ENCODE results near the gene ITPR1.

Gene ITPR1

DNA sequence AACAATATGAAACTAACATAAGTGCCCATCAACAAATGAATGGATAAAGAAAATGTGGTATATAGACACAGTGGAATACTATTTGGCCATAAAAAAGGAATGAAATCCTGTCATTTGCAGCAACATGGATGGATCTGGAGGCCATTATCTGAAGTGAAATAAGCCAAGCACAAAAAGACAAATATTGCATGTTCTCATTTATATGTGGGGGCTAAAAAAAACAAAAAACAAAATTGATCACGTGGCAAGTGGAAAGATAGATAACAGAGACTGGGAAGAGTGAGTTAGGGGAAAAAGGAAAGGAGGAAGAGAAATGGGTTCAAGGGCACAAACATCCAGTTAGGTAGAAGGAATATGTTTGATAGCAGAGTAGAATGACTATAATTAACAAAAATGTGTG, 330.2 kb downstream of the ITPR1 start:
- peak; percentile 97 for TF ChIP-seq ZNF146 (tag by site-specific recombination; IDR thresholded peaks at IDR 0.05)
- no peak for TF ChIP-seq ZSCAN30 (tag by site-specific recombination; IDR thresholded peaks at IDR 0.05)
- Histone ChIP-seq H3K27ac (ENCODE audit: extremely low read depth, low read depth, low read length) (no peak overlapping the region), H3K9me3 (ENCODE audit: control insufficient read depth, insufficient read depth, low read depth, low read length) (no peaks in the 10 kb centered on the region), H3K4me1 (ENCODE audit: control insufficient read depth, insufficient read depth, low read length) (no peaks in the 10 kb centered on the region), H3K4me3 (ENCODE audit: low read depth, low read length) (no peak overlapping the region), H3K36me3 (ENCODE audit: control insufficient read depth in 2 of 2, insufficient read depth in 1 of 2, low read length in 2 of 2) (peaks cover 0 to 8% of the 10 kb centered on the region in 2 experiments; a peak in 1 of 3 replicates)
- POLR2A ChIA-PET = no interaction called here
- CTCF ChIA-PET = interaction anchor here (0.8 kb wide), 2 partner anchors 28 to 112 kb away, joined by 3 read pairs; no protein-coding TSS in a partner anchor

DNA sequence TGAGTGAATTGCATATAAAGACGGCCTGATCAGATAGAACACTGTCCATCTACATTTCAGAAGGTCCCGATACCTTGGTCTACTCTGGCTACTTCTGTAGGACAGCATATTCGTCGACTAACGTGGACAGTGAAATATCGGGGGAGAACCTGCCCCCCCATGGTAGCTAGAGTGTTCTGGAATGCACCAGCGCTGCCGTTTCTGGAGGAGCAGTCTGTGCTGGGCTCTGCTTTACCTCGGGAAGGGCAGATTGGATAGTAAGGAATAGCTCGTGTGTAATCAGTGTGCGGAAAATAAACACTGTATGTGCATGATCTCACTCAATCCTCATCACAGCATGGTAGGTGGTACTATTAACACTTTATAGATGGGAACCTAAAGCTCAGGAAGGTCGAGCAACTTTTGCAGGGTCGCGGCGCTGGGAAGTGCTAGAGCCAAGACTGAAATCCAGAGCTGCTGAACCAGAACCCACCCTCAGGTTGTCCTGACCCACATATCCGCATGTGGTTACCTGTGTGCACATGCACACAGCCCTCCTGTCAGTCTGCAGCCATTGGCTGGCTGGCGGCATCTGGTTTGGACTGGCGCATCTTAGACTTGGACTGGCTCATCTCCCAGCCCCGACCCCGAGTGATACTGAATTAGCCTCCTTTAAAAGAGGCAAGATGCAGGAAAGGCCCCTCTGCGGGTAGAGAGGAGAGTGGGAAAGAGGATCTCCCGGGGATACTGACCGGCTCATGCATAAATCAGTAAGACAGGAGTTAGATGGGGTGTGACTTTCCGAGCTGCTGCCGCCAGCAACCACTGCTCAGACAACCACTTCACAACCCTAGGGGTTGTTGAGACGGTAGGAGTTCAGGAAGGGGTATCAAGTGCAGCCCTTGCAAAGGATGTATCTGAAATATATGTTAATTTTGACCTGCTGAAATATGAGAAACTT, 331.1 kb downstream of the ITPR1 start:
- H3K4me1 ChIP-seq (ENCODE audit: control insufficient read depth, insufficient read depth, low read length) = peaks cover 3% of the 10 kb centered on the region
- CTCF ChIA-PET = interaction anchor here (0.8 kb wide), 2 partner anchors 27 to 112 kb away, joined by 3 read pairs; no protein-coding TSS in a partner anchor
- TF ChIP-seq, protein P1, sequence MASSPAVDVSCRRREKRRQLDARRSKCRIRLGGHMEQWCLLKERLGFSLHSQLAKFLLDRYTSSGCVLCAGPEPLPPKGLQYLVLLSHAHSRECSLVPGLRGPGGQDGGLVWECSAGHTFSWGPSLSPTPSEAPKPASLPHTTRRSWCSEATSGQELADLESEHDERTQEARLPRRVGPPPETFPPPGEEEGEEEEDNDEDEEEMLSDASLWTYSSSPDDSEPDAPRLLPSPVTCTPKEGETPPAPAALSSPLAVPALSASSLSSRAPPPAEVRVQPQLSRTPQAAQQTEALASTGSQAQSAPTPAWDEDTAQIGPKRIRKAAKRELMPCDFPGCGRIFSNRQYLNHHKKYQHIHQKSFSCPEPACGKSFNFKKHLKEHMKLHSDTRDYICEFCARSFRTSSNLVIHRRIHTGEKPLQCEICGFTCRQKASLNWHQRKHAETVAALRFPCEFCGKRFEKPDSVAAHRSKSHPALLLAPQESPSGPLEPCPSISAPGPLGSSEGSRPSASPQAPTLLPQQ (tag by site-specific recombination; IDR thresholded peaks at IDR 0.05) = no peak
- TF ChIP-seq ZNF513 (tag by site-specific recombination; IDR thresholded peaks at IDR 0.05) (no peak), ZNF660 (tag by site-specific recombination; IDR thresholded peaks at IDR 0.05) (no peak), ZNF626 (tag by site-specific recombination; IDR thresholded peaks at IDR 0.05) (no peak), ZNF223 (tag by site-specific recombination; IDR thresholded peaks at IDR 0.05) (no peak), ZNF600 (tag by site-specific recombination; IDR thresholded peaks at IDR 0.05) (peak; percentile 89), ZNF560 (tag by site-specific recombination; IDR thresholded peaks at IDR 0.05; ENCODE audit: borderline replicate concordance) (no peak), ZNF214 (tag by site-specific recombination; IDR thresholded peaks at IDR 0.05; ENCODE audit: borderline replicate concordance) (no peak), ZNF157 (tag by site-specific recombination; IDR thresholded peaks at IDR 0.05) (no peak), ZFHX2 (tag by site-specific recombination; conservative IDR thresholded peaks at IDR 0.05) (no peak), ZNF350 (tag by site-specific recombination; IDR thresholded peaks at IDR 0.05) (no peak), ZNF335 (tag by site-specific recombination; conservative IDR thresholded peaks at IDR 0.05) (no peak), ZNF138 (tag by site-specific recombination; IDR thresholded peaks at IDR 0.05; ENCODE audit: borderline replicate concordance) (no peak), ZNF10 (tag by site-specific recombination; IDR thresholded peaks at IDR 0.05) (peak; percentile 41; the same call in 1 of the 2 replicates), ZNF423 (tag by site-specific recombination; IDR thresholded peaks at IDR 0.05) (no peak), ZNF394 (tag by site-specific recombination; IDR thresholded peaks at IDR 0.05; ENCODE audit: borderline replicate concordance) (no peak), ZBTB1 (tag by site-specific recombination; IDR thresholded peaks at IDR 0.05) (no peak), ZNF658 (tag by site-specific recombination; IDR thresholded peaks at IDR 0.05) (no peak), ZBTB6 (tag by site-specific recombination; IDR thresholded peaks at IDR 0.05) (peak; percentile 88), ZNF677 (tag by site-specific recombination; IDR thresholded peaks at IDR 0.05) (no peak), HOXD13 (CRISPR knock-in tag; IDR thresholded peaks at IDR 0.05; ENCODE audit: borderline replicate concordance) (no peak), ZNF629 (tag by site-specific recombination; IDR thresholded peaks at IDR 0.05) (peak; percentile 44; the same call in 1 of the 2 replicates)
- TF ChIP-seq, protein P2, sequence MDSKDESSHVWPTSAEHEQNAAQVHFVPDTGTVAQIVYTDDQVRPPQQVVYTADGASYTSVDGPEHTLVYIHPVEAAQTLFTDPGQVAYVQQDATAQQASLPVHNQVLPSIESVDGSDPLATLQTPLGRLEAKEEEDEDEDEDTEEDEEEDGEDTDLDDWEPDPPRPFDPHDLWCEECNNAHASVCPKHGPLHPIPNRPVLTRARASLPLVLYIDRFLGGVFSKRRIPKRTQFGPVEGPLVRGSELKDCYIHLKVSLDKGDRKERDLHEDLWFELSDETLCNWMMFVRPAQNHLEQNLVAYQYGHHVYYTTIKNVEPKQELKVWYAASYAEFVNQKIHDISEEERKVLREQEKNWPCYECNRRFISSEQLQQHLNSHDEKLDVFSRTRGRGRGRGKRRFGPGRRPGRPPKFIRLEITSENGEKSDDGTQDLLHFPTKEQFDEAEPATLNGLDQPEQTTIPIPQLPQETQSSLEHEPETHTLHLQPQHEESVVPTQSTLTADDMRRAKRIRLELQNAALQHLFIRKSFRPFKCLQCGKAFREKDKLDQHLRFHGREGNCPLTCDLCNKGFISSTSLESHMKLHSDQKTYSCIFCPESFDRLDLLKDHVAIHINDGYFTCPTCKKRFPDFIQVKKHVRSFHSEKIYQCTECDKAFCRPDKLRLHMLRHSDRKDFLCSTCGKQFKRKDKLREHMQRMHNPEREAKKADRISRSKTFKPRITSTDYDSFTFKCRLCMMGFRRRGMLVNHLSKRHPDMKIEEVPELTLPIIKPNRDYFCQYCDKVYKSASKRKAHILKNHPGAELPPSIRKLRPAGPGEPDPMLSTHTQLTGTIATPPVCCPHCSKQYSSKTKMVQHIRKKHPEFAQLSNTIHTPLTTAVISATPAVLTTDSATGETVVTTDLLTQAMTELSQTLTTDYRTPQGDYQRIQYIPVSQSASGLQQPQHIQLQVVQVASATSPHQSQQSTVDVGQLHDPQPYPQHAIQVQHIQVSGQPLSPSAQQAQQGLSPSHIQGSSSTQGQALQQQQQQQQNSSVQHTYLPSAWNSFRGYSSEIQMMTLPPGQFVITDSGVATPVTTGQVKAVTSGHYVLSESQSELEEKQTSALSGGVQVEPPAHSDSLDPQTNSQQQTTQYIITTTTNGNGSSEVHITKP (tag by site-specific recombination; IDR thresholded peaks at IDR 0.05) = 0 out of 2 replicates have a peak, but pooled peaks have one; percentile 32

More for the DNA sequence above, 331.1 kb downstream of the ITPR1 start:
- Histone ChIP-seq H3K36me3 (ENCODE audit: control insufficient read depth in 2 of 2, insufficient read depth in 1 of 2, low read length in 2 of 2) (peaks cover 0 to 8% of the 10 kb centered on the region in 2 experiments; a peak in 1 of 3 replicates), H3K27ac (ENCODE audit: extremely low read depth, low read depth, low read length) (no peak overlapping the region), H3K4me3 (ENCODE audit: low read depth, low read length) (no peak overlapping the region), H3K9me3 (ENCODE audit: control insufficient read depth, insufficient read depth, low read depth, low read length) (no peaks in the 10 kb centered on the region)
- POLR2A ChIA-PET = interaction anchor here (1.4 to 1.6 kb wide), 3 partner anchors 11 to 159 kb away, joined by 3 to 6 read pairs (median 4); partner anchors contain the start of gene BHLHE40

Measured in HEK293 (cell line).